LNCAP (cell line): ENCODE results near the gene SCARB1.

ENCODE experiments used
- CTCF ChIP-seq: fragments of 450-650 bp; IDR thresholded peaks from 2 replicates; pipeline ENCODE4 v1.5.1; 2017; ENCODE audit warnings: mild to moderate bottlenecking

Gene SCARB1

DNA sequence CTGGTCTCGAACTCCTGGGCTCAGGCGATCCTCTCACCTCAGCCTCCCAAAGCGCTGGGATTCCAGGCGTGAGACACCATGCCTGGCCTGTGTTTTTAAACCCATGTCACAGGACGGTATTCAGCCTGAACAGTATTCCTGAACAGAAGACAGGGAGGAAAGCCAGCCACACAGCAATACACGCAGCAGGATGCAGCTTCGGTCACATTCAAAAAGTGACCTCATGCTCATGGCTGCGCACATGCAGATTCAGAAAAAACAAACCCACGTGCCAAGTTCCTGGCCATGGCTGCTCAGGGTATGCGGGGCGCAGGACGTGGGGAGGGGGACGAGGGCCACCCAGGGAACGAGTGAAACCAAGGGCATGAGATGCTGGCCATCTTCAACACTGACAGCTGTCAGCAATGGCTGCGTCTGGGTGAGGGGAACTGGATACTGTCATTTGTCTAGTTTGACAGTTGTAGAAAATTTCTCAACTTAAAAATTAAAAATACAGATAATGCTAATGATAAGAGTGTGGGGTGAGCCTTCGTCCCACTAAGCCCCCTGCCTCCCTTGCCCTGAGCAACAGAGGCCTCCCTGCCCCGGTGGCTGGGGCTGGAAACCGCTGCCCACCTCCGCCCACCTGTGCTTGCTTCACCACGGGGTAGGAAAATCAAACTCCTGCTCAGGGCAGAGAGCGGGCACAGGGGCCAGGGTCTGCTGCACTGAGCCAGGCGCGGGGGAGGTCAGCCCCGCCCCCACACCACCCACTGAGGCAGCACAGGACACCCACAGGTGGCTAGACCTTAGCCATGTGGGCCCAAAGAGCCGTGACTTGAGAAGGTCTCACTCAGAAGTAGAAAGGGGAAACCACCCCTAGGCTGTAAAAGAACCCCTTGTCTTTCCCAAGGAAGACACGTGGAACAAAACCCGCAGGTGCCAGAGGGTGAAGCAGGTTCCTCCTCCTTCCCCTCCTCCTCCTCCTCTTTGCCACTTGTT is 84.2 kb downstream of the SCARB1 start:
- no peak for TF ChIP-seq CTCF

- TF ChIP-seq CTCF: no peak
These were observed 85.3 kb downstream of the SCARB1 start for GRCh38 chr12:124778411-124778810.

GRCh38 chr12:124777399-124778372 is 86.0 kb downstream of the SCARB1 start:
- no peak for TF ChIP-seq CTCF

DNA sequence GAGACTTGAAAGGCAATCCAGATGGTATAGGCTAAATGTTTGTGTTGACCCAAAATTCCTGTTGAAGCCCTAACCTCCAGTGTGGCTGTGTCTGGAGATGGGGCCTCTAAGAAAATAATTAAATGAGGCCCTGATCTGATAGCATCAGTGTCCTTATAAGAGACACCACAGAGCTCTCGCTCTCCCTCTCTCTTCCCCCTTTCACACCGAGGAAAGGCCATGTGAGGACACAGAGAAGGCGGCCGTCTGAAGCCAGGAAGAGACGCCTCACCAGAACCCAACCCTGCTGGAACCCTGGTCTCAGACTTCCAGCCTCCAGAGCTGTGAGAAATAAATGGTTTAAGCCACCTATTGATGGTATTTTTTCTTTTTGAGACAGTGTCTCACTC is 87.5 kb downstream of the SCARB1 start:
- TF ChIP-seq CTCF: no peak

- TF ChIP-seq CTCF: no peak
These were observed 89.0 kb downstream of the SCARB1 start for GRCh38 chr12:124774462-124775167.

- no peak for TF ChIP-seq CTCF
These were observed 89.6 kb downstream of the SCARB1 start for GRCh38 chr12:124774054-124774461.
